ENCODE results near the gene SPEN. TPM values are rescaled to one million over a fixed set of nuclear protein-coding genes. Genes with fewer than 3 reads are reported as not detected.

SPEN gene
- total and polyA plus RNA-seq, 10 of the 15 experiments (the other 5 are each of a cell fraction or from before 2014, with no cell fraction given) = 5.2 to 58.7 (median 20.1) TPM

GRCh38 chr1:15931401-15931800 lies 83.9 kb downstream of the SPEN start:
- Histone ChIP-seq H3K9me3 (replicated peaks; ENCODE audit: control insufficient read depth, insufficient read depth, low read length) (no peaks in the 10 kb centered on the region), H3K4me1 (ENCODE audit: control insufficient read depth, insufficient read depth, low read length) (no peaks in the 10 kb centered on the region), H3K4me2 (ENCODE audit: control insufficient read depth, insufficient read depth) (no peak overlapping the region), H3K36me3 (ENCODE audit: control insufficient read depth in 2 of 2, insufficient read depth in 2 of 2, low read length in 1 of 2) (peaks cover 28 to 57% of the 10 kb centered on the region in 2 experiments), H3K4me3 (no peak overlapping the region), H3K9ac (ENCODE audit: control insufficient read depth, insufficient read depth, low read length) (no peak overlapping the region), H3K79me2 (ENCODE audit: control insufficient read depth, insufficient read depth, low read length) (no peaks in the 10 kb centered on the region), H3K27me3 (replicated peaks in 1 of 2; ENCODE audit: control insufficient read depth in 2 of 2, insufficient read depth in 2 of 2, low read length in 1 of 2) (no peaks in the 10 kb centered on the region), H4K20me1 (ENCODE audit: control insufficient read depth, insufficient read depth) (no peaks in the 10 kb centered on the region), H2AFZ (ENCODE audit: control insufficient read depth, low read depth, low read length) (no peak overlapping the region), H3K27ac (ENCODE audit: control insufficient read depth, insufficient read depth) (no peak overlapping the region)
- in situ Hi-C loops (cut with MboI) (no loop called here), intact Hi-C loops (cut with micrococcal nuclease; ENCODE audit: unreplicated experiment) (no loop called here)
- SMC1A ChIA-PET (ENCODE audit: uncharacterized antibody, unreplicated experiment) = interaction anchor here (1.1 to 1.4 kb wide), 3 partner anchors 115 to 140 kb away, joined by 3 to 4 read pairs (median 3); no protein-coding TSS in a partner anchor
- over 99% methylated on average over 11 of the region's 11 CpGs for WGBS (ENCODE audit: insufficient coverage, insufficient replicate concordance, low lambda C conversion rate, missing lambda C conversion rate)
- TF ChIP-seq CEBPB (IDR thresholded peaks at IDR 0.05; ENCODE audit: borderline replicate concordance in 1 of 2, low read depth in 2 of 2, low read length in 2 of 2) = no peak
- TF ChIP-seq HDGF (IDR thresholded peaks at IDR 0.05) = no peak
- no peak for TF ChIP-seq RUNX3 (IDR thresholded peaks at IDR 0.05; ENCODE audit: low read length)
- TF ChIP-seq, protein P1, sequence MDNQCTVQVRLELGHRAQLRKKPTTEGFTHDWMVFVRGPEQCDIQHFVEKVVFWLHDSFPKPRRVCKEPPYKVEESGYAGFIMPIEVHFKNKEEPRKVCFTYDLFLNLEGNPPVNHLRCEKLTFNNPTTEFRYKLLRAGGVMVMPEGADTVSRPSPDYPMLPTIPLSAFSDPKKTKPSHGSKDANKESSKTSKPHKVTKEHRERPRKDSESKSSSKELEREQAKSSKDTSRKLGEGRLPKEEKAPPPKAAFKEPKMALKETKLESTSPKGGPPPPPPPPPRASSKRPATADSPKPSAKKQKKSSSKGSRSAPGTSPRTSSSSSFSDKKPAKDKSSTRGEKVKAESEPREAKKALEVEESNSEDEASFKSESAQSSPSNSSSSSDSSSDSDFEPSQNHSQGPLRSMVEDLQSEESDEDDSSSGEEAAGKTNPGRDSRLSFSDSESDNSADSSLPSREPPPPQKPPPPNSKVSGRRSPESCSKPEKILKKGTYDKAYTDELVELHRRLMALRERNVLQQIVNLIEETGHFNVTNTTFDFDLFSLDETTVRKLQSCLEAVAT (IDR thresholded peaks at IDR 0.05) = no peak
- no peak for TF ChIP-seq HCFC1 (IDR thresholded peaks at IDR 0.05; ENCODE audit: low read length)
- no peak for TF ChIP-seq RB1 (IDR thresholded peaks at IDR 0.05; ENCODE audit: borderline replicate concordance)
- no peak for TF ChIP-seq JUND (IDR thresholded peaks at IDR 0.05; ENCODE audit: low read depth, low read length)
- TF ChIP-seq RCOR1 (conservative IDR thresholded peaks at IDR 0.05; ENCODE audit: low read depth, low read length) = no peak
- TF ChIP-seq, protein P2, sequence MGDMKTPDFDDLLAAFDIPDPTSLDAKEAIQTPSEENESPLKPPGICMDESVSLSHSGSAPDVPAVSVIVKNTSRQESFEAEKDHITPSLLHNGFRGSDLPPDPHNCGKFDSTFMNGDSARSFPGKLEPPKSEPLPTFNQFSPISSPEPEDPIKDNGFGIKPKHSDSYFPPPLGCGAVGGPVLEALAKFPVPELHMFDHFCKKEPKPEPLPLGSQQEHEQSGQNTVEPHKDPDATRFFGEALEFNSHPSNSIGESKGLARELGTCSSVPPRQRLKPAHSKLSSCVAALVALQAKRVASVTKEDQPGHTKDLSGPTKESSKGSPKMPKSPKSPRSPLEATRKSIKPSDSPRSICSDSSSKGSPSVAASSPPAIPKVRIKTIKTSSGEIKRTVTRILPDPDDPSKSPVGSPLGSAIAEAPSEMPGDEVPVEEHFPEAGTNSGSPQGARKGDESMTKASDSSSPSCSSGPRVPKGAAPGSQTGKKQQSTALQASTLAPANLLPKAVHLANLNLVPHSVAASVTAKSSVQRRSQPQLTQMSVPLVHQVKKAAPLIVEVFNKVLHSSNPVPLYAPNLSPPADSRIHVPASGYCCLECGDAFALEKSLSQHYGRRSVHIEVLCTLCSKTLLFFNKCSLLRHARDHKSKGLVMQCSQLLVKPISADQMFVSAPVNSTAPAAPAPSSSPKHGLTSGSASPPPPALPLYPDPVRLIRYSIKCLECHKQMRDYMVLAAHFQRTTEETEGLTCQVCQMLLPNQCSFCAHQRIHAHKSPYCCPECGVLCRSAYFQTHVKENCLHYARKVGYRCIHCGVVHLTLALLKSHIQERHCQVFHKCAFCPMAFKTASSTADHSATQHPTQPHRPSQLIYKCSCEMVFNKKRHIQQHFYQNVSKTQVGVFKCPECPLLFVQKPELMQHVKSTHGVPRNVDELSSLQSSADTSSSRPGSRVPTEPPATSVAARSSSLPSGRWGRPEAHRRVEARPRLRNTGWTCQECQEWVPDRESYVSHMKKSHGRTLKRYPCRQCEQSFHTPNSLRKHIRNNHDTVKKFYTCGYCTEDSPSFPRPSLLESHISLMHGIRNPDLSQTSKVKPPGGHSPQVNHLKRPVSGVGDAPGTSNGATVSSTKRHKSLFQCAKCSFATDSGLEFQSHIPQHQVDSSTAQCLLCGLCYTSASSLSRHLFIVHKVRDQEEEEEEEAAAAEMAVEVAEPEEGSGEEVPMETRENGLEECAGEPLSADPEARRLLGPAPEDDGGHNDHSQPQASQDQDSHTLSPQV (IDR thresholded peaks at IDR 0.05) = no peak
- TF ChIP-seq NR2C1 (IDR thresholded peaks at IDR 0.05) = no peak
- no peak for TF ChIP-seq SMARCA5 (IDR thresholded peaks at IDR 0.05)
- no peak for TF ChIP-seq NFYA (IDR thresholded peaks at IDR 0.05; ENCODE audit: borderline replicate concordance, low read depth, low read length)
- TF ChIP-seq MTA3 (IDR thresholded peaks at IDR 0.05; ENCODE audit: borderline replicate concordance, low read length) = no peak
- TF ChIP-seq TCF3 (IDR thresholded peaks at IDR 0.05; ENCODE audit: borderline replicate concordance, insufficient read depth, low read depth, low read length) = no peak
- TF ChIP-seq, protein P3, sequence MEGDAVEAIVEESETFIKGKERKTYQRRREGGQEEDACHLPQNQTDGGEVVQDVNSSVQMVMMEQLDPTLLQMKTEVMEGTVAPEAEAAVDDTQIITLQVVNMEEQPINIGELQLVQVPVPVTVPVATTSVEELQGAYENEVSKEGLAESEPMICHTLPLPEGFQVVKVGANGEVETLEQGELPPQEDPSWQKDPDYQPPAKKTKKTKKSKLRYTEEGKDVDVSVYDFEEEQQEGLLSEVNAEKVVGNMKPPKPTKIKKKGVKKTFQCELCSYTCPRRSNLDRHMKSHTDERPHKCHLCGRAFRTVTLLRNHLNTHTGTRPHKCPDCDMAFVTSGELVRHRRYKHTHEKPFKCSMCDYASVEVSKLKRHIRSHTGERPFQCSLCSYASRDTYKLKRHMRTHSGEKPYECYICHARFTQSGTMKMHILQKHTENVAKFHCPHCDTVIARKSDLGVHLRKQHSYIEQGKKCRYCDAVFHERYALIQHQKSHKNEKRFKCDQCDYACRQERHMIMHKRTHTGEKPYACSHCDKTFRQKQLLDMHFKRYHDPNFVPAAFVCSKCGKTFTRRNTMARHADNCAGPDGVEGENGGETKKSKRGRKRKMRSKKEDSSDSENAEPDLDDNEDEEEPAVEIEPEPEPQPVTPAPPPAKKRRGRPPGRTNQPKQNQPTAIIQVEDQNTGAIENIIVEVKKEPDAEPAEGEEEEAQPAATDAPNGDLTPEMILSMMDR (IDR thresholded peaks at IDR 0.05 in 2 of 3, conservative IDR thresholded peaks at IDR 0.05 in 1 of 3; ENCODE audit: control insufficient read depth in 2 of 3, extremely low read depth in 1 of 3, insufficient read depth in 1 of 3, low read depth in 3 of 3, low read length in 3 of 3) = no peak
- no peak for TF ChIP-seq WRNIP1 (IDR thresholded peaks at IDR 0.05; ENCODE audit: borderline replicate concordance, low read depth, low read length)
- TF ChIP-seq IKZF2 (IDR thresholded peaks at IDR 0.05) = no peak
- no TSS peak for BruUV-seq (replicated peaks)
- POLR2A ChIA-PET = no interaction called here
- CTCF ChIA-PET = interaction anchor here (1.1 to 1.6 kb wide), 2 partner anchors 18 to 116 kb away, joined by 3 to 7 read pairs; no protein-coding TSS in a partner anchor
- DNase-seq (ENCODE audit: low read depth, low spot score) (no peak), FAIRE-seq (no peak), ATAC-seq (no peak)
- RAD21 ChIA-PET (ENCODE audit: unreplicated experiment) = interaction anchor here (1.8 kb wide), 1 partner anchor 116 kb away, joined by 8 read pairs; no protein-coding TSS in a partner anchor
